PC-3 (cell line): ENCODE data around the gene RPLP1. TPM values are rescaled to one million over a fixed set of nuclear protein-coding genes. Genes with fewer than 3 reads are reported as not detected.
"Not testable (repeated sequence)": the region's sequence is repeated elsewhere in the genome, so short reads cannot be mapped to it uniquely, and the experiment has no call there.

ENCODE experiments used
- ATAC-seq: fragments of 200-7000 bp; cut with Tn5 transposase; 2 replicates; pipeline ENCODE4 v1.9.1; 2020; ENCODE audit warnings: mild to moderate bottlenecking, moderate library complexity
- BruUV-seq: library from RNA; stranded (reverse); fragments of 400-500 nt; replicated peaks from 2 replicates; lab custom pipeline; 2021; lab: Mats Ljungman, UMichigan
- CTCF ChIA-PET: fragments of 300-600 bp; sonication (Branson Sonifier 250); formaldehyde crosslinking; loops from one replicate; lab custom pipeline; 2022; ENCODE audit warnings: antibody characterized with exemption; lab: Charles Lee
- POLR2A ChIA-PET: fragments of 300-600 bp; sonication (Branson Sonifier 250); formaldehyde crosslinking; loops from one replicate; lab custom pipeline; 2022; ENCODE audit warnings: antibody characterized with exemption; ENCODE audit not compliant: unreplicated experiment; lab: Charles Lee
- DNase-seq: peaks from one replicate; pipeline ENCODE4 v3.0.0-alpha.2; 2015
- H2AFZ ChIP-seq: fragments of 300-600 bp; sonication (generic); 2 replicates; pipeline ENCODE4 v1.6.0; 2016; ENCODE audit warnings: antibody characterized with exemption, low read length
- H3F3A ChIP-seq: fragments of 300-600 bp; sonication (generic); one replicate; pipeline ENCODE4 v1.6.0; 2017; ENCODE audit warnings: antibody characterized with exemption, low read length, control low read depth, mild to moderate bottlenecking; ENCODE audit not compliant: unreplicated experiment
- H3K27ac ChIP-seq: fragments of 300-600 bp; sonication (generic); 2 replicates; pipeline ENCODE4 v1.5.1; 2016; ENCODE audit warnings: mild to moderate bottlenecking, low read length
- H3K27me3 ChIP-seq: fragments of 300-600 bp; sonication (generic); 2 replicates; pipeline ENCODE4 v1.6.1; 2016; ENCODE audit warnings: low read length, mixed read lengths
- H3K36me3 ChIP-seq: fragments of 300-600 bp; sonication (generic); 2 replicates; pipeline ENCODE4 v1.6.1; 2016; ENCODE audit warnings: low read depth, mixed run types, low read length, mixed read lengths
- H3K4me1 ChIP-seq: fragments of 300-600 bp; sonication (generic); 2 replicates; pipeline ENCODE4 v1.5.1; 2016; ENCODE audit warnings: low read length; ENCODE audit not compliant: insufficient read depth
- H3K4me2 ChIP-seq: fragments of 300-600 bp; sonication (generic); 2 replicates; pipeline ENCODE4 v1.6.0; 2016; ENCODE audit warnings: low read length
- H3K4me3 ChIP-seq: fragments of 300-600 bp; sonication (generic); 2 replicates; pipeline ENCODE4 v1.5.1; 2016; ENCODE audit warnings: mild to moderate bottlenecking, low read length, mixed read lengths
- H3K79me2 ChIP-seq: fragments of 300-600 bp; sonication (generic); 2 replicates; pipeline ENCODE4 v1.6.1; 2017; ENCODE audit warnings: low read length, mixed read lengths
- H3K9ac ChIP-seq: fragments of 300-600 bp; sonication (generic); 2 replicates; pipeline ENCODE4 v1.6.0; 2016; ENCODE audit warnings: mild to moderate bottlenecking, low read length
- H3K9me2 ChIP-seq: fragments of 300-600 bp; sonication (generic); replicated peaks from 2 replicates; pipeline ENCODE4 v1.6.1; 2016; ENCODE audit warnings: mixed run types, low read length, mixed read lengths
- H3K9me3 ChIP-seq: fragments of 300-600 bp; sonication (generic); 2 replicates; pipeline ENCODE4 v1.6.1; 2016; ENCODE audit warnings: low read length, mixed read lengths
- H4K20me1 ChIP-seq: fragments of 300-600 bp; sonication (generic); 2 replicates; pipeline ENCODE4 v1.6.1; 2016; ENCODE audit warnings: low read length, mixed read lengths
- CTCF ChIP-seq: fragments of 300-600 bp; sonication (generic); conservative IDR thresholded peaks from 2 replicates; pipeline ENCODE4 v1.5.1; 2017; ENCODE audit warnings: antibody characterized with exemption, low read depth, mild to moderate bottlenecking, low read length
- EZH2 ChIP-seq: fragments of 300-600 bp; sonication (generic); IDR thresholded peaks from one replicate; pipeline ENCODE4 v1.6.1; 2017; ENCODE audit warnings: antibody characterized with exemption, mild to moderate bottlenecking, low read length; ENCODE audit not compliant: unreplicated experiment
- EZH2phosphoT487 ChIP-seq: fragments of 300-600 bp; sonication (generic); IDR thresholded peaks from 2 replicates; pipeline ENCODE4 v1.6.1; 2018; ENCODE audit warnings: mild to moderate bottlenecking, antibody characterized with exemption, low read length, borderline replicate concordance
- intact Hi-C: fragments of 100-400 bp; cut with micrococcal nuclease; formaldehyde crosslinking; loops from 2 replicates; pipeline ENCODE4 v1.9.0; 2023
- total RNA-seq: library from RNA; depleted of rRNA; stranded (reverse); fragments of >200 nt; gene quantifications from 2 replicates; pipeline ENCODE4 v1.2.3, GENCODE V29; 2014

RPLP1 gene
- total RNA-seq, 1 experiment from 2014 or later = 253 TPM

GRCh38 chr15:69446953-69447352, 5.7 kb upstream of the RPLP1 start:
- intact Hi-C loops = no loop called here
- ATAC-seq (no peak), DNase-seq (no peak)
- Histone ChIP-seq H3K9ac (no peak overlapping the region), H3K9me3 (no peaks in the 10 kb centered on the region), H3K9me2 (no peaks in the 10 kb centered on the region), H3K4me2 (no peak overlapping the region), H3K36me3 (peaks cover 54% of the 10 kb centered on the region), H3K27ac (no peak overlapping the region), H3K4me1 (peaks cover 2% of the 10 kb centered on the region; the same call in 1 of the 2 replicates), H2AFZ (no peak overlapping the region), H3F3A (peaks cover 3% of the 10 kb centered on the region), H3K27me3 (no peaks in the 10 kb centered on the region), H3K79me2 (peaks cover 2% of the 10 kb centered on the region), H3K4me3 (no peak overlapping the region), H4K20me1 (0 out of 2 replicates have a peak, but pooled peaks cover 4% of the 10 kb centered on the region)
- TF ChIP-seq EZH2 (no peak), EZH2phosphoT487 (no peak), CTCF (no peak)
- BruUV-seq = no TSS peak
- ChIA-PET CTCF (no interaction called here), POLR2A (no interaction called here)

- H3K27ac ChIP-seq, H3K9me2 ChIP-seq, ATAC-seq, H3K27me3 ChIP-seq, H3K4me3 ChIP-seq, H3K4me2 ChIP-seq, H3K9ac ChIP-seq, CTCF ChIA-PET, H2AFZ ChIP-seq, BruUV-seq, intact Hi-C loops, DNase-seq, H3K9me3 ChIP-seq, POLR2A ChIA-PET, H3F3A ChIP-seq: not testable (repeated sequence)
- peaks cover 33% of the 10 kb centered on the region for H3K79me2 ChIP-seq
- H3K36me3 ChIP-seq = peaks cover 48% of the 10 kb centered on the region
- H3K4me1 ChIP-seq = peaks cover 17% of the 10 kb centered on the region
- H4K20me1 ChIP-seq = peaks cover 25% of the 10 kb centered on the region
These were observed 2.4 kb upstream of the RPLP1 start for GRCh38 chr15:69450221-69450620.

GRCh38 chr15:69450968-69451695, 1.5 kb upstream of the RPLP1 start:
- DNase-seq (peak; percentile 35), ATAC-seq (no peak)
- TF ChIP-seq EZH2phosphoT487 (no peak), CTCF (no peak), EZH2 (no peak)
- Histone ChIP-seq H3K36me3 (peaks cover 50% of the 10 kb centered on the region), H3K9me2 (no peaks in the 10 kb centered on the region), H2AFZ (no peak overlapping the region), H3K27ac (no peak overlapping the region), H4K20me1 (peaks cover 34% of the 10 kb centered on the region), H3K9me3 (no peaks in the 10 kb centered on the region), H3K27me3 (no peaks in the 10 kb centered on the region), H3K4me3 (no peak overlapping the region), H3F3A (peaks cover 3% of the 10 kb centered on the region), H3K9ac (no peak overlapping the region), H3K4me2 (no peak overlapping the region), H3K4me1 (peaks cover 17% of the 10 kb centered on the region), H3K79me2 (peaks cover 42% of the 10 kb centered on the region)
- intact Hi-C loops = no loop called here
- BruUV-seq = no TSS peak
- ChIA-PET POLR2A (interaction anchor here (0.6 kb wide), 3 partner anchors 12 to 144 kb away, joined by 5 to 7 read pairs (median 6); no protein-coding TSS in a partner anchor), CTCF (interaction anchor here (1.0 kb wide), 1 partner anchor 12 kb away, joined by 4 read pairs; no protein-coding TSS in a partner anchor)
